MCF 10A (cell line): ENCODE measurements around the gene DMRTA2. TPM values are rescaled to one million over a fixed set of nuclear protein-coding genes. Genes with fewer than 3 reads are reported as not detected.

ENCODE experiments used
- BruUV-seq: library from RNA; stranded (reverse); fragments of 400-500 nt; replicated peaks from 2 replicates; lab custom pipeline; 2021; lab: Mats Ljungman, UMichigan
- CTCF ChIA-PET: fragments of 300-600 bp; sonication (Branson Sonifier 250); formaldehyde crosslinking; extraction: SDS; loops from one replicate; lab custom pipeline; 2021; ENCODE audit warnings: antibody characterized with exemption, inconsistent platforms; lab: Yijun Ruan, JAX
- POLR2A ChIA-PET: fragments of 300-600, 350-650 bp; sonication (Branson Sonifier 250); formaldehyde crosslinking; extraction: SDS; loops from one replicate; lab custom pipeline; 2020; ENCODE audit warnings: antibody characterized with exemption, inconsistent platforms; lab: Yijun Ruan, JAX
- DNase-seq: peaks from one replicate; pipeline ENCODE4 v3.0.0-alpha.2; 2018; ENCODE audit not compliant: unreplicated experiment
- H3K27ac Mint-ChIP-seq: one replicate; pipeline ENCODE4 v1.8.0; 2022; ENCODE audit warnings: mild to moderate bottlenecking, low read depth, mixed read lengths; ENCODE audit not compliant: unreplicated experiment
- H3K27me3 Mint-ChIP-seq: one replicate; pipeline ENCODE4 v1.8.0; 2022; ENCODE audit warnings: mixed read lengths; ENCODE audit not compliant: insufficient read depth, unreplicated experiment
- H3K36me3 Mint-ChIP-seq: one replicate; pipeline ENCODE4 v1.8.0; 2022; ENCODE audit warnings: mild to moderate bottlenecking, moderate library complexity, mixed read lengths; ENCODE audit not compliant: insufficient read depth, unreplicated experiment
- H3K4me1 Mint-ChIP-seq: one replicate; pipeline ENCODE4 v1.8.0; 2022; ENCODE audit warnings: mixed read lengths; ENCODE audit not compliant: insufficient read depth, unreplicated experiment
- H3K4me3 Mint-ChIP-seq: one replicate; pipeline ENCODE4 v1.8.0; 2022; ENCODE audit warnings: mild to moderate bottlenecking, moderate library complexity, mixed read lengths; ENCODE audit not compliant: unreplicated experiment
- H3K9me3 Mint-ChIP-seq: one replicate; pipeline ENCODE4 v1.8.0; 2022; ENCODE audit warnings: mixed read lengths; ENCODE audit not compliant: unreplicated experiment
- intact Hi-C: fragments of 100-400 bp; cut with micrococcal nuclease; formaldehyde crosslinking; loops from 2 replicates; pipeline ENCODE4 v1.14.1; 2022
- total RNA-seq: library from RNA; stranded (reverse); gene quantifications from 2 replicates; pipeline ENCODE4 v1.2.3, GENCODE V29; 2022
- TF ChIP-seq, protein P1 (sequence below): fragments of 200-600 bp; IDR thresholded peaks from one replicate; pipeline ENCODE4 v1.8.0; 2022; ENCODE audit warnings: antibody characterized with exemption, mild to moderate bottlenecking; ENCODE audit not compliant: unreplicated experiment

Gene DMRTA2
- total RNA-seq, 1 experiment from 2014 or later, result not detected

- TF ChIP-seq, protein P1, sequence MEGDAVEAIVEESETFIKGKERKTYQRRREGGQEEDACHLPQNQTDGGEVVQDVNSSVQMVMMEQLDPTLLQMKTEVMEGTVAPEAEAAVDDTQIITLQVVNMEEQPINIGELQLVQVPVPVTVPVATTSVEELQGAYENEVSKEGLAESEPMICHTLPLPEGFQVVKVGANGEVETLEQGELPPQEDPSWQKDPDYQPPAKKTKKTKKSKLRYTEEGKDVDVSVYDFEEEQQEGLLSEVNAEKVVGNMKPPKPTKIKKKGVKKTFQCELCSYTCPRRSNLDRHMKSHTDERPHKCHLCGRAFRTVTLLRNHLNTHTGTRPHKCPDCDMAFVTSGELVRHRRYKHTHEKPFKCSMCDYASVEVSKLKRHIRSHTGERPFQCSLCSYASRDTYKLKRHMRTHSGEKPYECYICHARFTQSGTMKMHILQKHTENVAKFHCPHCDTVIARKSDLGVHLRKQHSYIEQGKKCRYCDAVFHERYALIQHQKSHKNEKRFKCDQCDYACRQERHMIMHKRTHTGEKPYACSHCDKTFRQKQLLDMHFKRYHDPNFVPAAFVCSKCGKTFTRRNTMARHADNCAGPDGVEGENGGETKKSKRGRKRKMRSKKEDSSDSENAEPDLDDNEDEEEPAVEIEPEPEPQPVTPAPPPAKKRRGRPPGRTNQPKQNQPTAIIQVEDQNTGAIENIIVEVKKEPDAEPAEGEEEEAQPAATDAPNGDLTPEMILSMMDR, result no peak
- BruUV-seq, result no TSS peak
- POLR2A ChIA-PET, result no interaction called here
- Mint-ChIP-seq H3K36me3 (peaks cover 39% of the 10 kb centered on the region), H3K4me1 (no peaks in the 10 kb centered on the region), H3K27ac (no peak overlapping the region), H3K9me3 (no peaks in the 10 kb centered on the region), H3K4me3 (no peak overlapping the region), H3K27me3 (no peaks in the 10 kb centered on the region)
- DNase-seq, result no peak
- intact Hi-C loops, result no loop called here
- CTCF ChIA-PET, result interaction anchor here (1.1 kb wide), 1 partner anchor 170 kb away, joined by 3 read pairs; no protein-coding TSS in a partner anchor
Measured at GRCh38 chr1:50436489-50436888, 13.2 kb upstream of the DMRTA2 start.

- H3K27me3 Mint-ChIP-seq, result peaks cover 34% of the 10 kb centered on the region
- H3K4me1 Mint-ChIP-seq, result no peaks in the 10 kb centered on the region
- TF ChIP-seq, protein P1, result no peak
- no peak overlapping the region for H3K4me3 Mint-ChIP-seq
- peaks cover 5% of the 10 kb centered on the region for H3K36me3 Mint-ChIP-seq
- intact Hi-C loops, result no loop called here
- CTCF ChIA-PET, result no interaction called here
- no peaks in the 10 kb centered on the region for H3K9me3 Mint-ChIP-seq
- POLR2A ChIA-PET, result interaction anchor here (0.7 kb wide), 1 partner anchor 35 kb away, joined by 4 read pairs; no protein-coding TSS in a partner anchor
- DNase-seq, result no peak
- BruUV-seq, result no TSS peak
- no peak overlapping the region for H3K27ac Mint-ChIP-seq
Measured at GRCh38 chr1:50430010-50430405, 6.8 kb upstream of the DMRTA2 start.

DNA sequence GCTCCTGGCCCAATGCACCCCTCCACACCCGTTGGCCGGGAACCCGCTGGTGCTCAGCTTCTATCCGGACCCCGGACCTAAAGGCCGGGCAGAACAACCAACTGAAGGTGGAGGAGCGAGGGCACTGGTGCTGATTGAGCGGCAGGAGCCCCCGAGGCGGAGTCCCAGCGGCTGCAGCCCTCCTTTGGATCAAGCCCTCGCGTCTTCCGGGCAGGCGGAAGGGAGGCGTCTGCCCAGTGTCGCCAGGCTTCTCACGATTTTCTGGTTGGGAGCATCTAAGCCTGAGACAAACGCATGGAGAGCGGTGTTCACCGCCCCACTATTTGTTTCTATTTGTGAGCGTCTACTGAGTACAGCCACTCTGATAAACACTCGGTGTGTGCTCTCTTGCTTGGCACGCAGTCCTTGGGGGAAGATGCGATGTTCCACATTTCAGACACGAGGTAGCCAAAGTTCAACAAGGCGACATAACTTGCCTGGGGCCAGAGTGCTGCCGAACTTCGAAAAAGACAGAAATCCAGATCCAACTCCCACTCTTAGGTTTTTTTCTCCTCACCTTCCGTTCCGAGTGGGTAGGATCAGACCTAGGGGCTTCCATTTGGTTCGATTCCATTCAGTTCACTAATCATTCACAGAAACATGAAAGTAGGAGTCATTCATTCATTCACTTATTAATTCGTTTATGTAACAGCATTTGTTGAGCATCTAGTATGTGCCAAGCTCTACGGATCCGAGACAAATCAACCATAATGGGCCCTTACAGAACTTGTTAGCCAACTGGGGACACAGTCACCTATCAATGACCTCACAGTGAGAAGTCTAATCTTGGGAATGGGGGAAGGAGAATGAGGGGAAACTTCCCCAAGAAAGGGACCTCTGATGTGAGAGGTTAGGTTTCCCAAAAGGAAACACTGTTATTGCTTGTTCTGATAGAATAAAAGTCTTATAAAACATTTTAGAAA is 4.9 kb upstream of the DMRTA2 start:
- no peak for DNase-seq

More for the DNA sequence above, 4.9 kb upstream of the DMRTA2 start:
- Mint-ChIP-seq H3K9me3 (no peaks in the 10 kb centered on the region), H3K27me3 (peaks cover 34% of the 10 kb centered on the region), H3K4me1 (no peaks in the 10 kb centered on the region), H3K36me3 (no peaks in the 10 kb centered on the region), H3K27ac (no peak overlapping the region), H3K4me3 (no peak overlapping the region)
- no TSS peak for BruUV-seq
- intact Hi-C loops, result no loop called here
- ChIA-PET POLR2A (no interaction called here), CTCF (no interaction called here)
- TF ChIP-seq, protein P1, result no peak
